ENCODE results near the gene C6orf163. TPM values are rescaled to one million over a fixed set of nuclear protein-coding genes. Genes with fewer than 3 reads are reported as not detected.

Gene C6orf163
- total and polyA plus RNA-seq, 2 donors (not counting 1 experiment from before 2014, with no cell fraction given) = 0.57 to 10.0 TPM

DNA sequence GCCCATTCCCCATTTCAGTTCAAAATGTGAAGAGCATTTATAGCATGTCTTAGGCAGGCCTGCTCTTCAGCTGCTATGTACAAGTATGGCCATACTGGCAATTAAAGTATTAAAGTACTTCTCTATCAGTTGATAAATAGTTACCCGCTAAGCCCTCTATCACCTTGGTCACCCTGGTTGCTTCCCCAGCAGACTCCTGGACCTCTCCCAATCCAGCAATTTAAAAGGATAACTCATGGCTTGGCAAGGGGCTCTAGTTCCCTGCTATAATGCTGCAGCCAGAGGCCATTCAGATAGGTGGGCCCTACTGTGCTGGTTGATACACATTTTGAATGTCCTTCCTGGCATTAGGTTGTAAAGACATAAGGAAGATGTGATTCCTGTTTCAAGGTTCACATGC lies 7.0 kb downstream of the C6orf163 start:
- ChIA-PET CTCF (no interaction called here), POLR2A (no interaction called here)
- no peak overlapping the region for H3K9ac ChIP-seq (ENCODE audit: low read length)
- Mint-ChIP-seq H3K4me3 (no peak overlapping the region), H3K9me3 (ENCODE audit: insufficient read depth) (no peaks in the 10 kb centered on the region), H3K27ac (no peak overlapping the region), H3K27me3 (no peaks in the 10 kb centered on the region), H3K4me1 (no peaks in the 10 kb centered on the region)
- H3K4me2 ChIP-seq (replicated peaks; ENCODE audit: low read depth, low read length, poor library complexity, severe bottlenecking) = no peak overlapping the region
- H3K27ac ChIP-seq (ENCODE audit: low read length in 2 of 2) = no peak overlapping the region
- no peaks in the 10 kb centered on the region for H3K4me1 ChIP-seq (ENCODE audit: control insufficient read depth in 2 of 2, insufficient read depth in 2 of 2, low read length in 2 of 2)
- no peaks in the 10 kb centered on the region for H4K20me1 ChIP-seq (ENCODE audit: control insufficient read depth, insufficient read depth, low read length, poor library complexity, severe bottlenecking)
- no peak overlapping the region for H2AFZ ChIP-seq (ENCODE audit: insufficient read depth, low read depth, low read length, poor library complexity, severe bottlenecking)
- H3K27me3 ChIP-seq (replicated peaks in 1 of 4; ENCODE audit: control extremely low read depth in 1 of 4, control insufficient read depth in 3 of 4, insufficient read depth in 4 of 4, low read length in 3 of 4) = no peaks in the 10 kb centered on the region
- DNase-seq (no peak), ATAC-seq (ENCODE audit: low read depth) (no peak)
- H3K9me3 ChIP-seq (ENCODE audit: control extremely low read depth in 1 of 3, control insufficient read depth in 2 of 3, insufficient read depth in 1 of 3, low read length in 2 of 3) = no peaks in the 10 kb centered on the region
- TF ChIP-seq EZH2 (IDR thresholded peaks at IDR 0.05; ENCODE audit: borderline replicate concordance, insufficient read depth, low read depth, low read length, poor library complexity, severe bottlenecking) = no peak
- TF ChIP-seq, protein P1, sequence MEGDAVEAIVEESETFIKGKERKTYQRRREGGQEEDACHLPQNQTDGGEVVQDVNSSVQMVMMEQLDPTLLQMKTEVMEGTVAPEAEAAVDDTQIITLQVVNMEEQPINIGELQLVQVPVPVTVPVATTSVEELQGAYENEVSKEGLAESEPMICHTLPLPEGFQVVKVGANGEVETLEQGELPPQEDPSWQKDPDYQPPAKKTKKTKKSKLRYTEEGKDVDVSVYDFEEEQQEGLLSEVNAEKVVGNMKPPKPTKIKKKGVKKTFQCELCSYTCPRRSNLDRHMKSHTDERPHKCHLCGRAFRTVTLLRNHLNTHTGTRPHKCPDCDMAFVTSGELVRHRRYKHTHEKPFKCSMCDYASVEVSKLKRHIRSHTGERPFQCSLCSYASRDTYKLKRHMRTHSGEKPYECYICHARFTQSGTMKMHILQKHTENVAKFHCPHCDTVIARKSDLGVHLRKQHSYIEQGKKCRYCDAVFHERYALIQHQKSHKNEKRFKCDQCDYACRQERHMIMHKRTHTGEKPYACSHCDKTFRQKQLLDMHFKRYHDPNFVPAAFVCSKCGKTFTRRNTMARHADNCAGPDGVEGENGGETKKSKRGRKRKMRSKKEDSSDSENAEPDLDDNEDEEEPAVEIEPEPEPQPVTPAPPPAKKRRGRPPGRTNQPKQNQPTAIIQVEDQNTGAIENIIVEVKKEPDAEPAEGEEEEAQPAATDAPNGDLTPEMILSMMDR (IDR thresholded peaks at IDR 0.05) = no peak
- no peaks in the 10 kb centered on the region for H3K36me3 ChIP-seq (replicated peaks in 1 of 2; ENCODE audit: control extremely low read depth in 1 of 2, control insufficient read depth in 1 of 2, extremely low read depth in 1 of 2, insufficient read depth in 2 of 2, low read length in 1 of 2)
- intact Hi-C loops (cut with micrococcal nuclease) = no loop called here
- no peaks in the 10 kb centered on the region for H3K79me2 ChIP-seq (ENCODE audit: control insufficient read depth, insufficient read depth, low read length)
- H3K4me3 ChIP-seq (ENCODE audit: control extremely low read depth in 1 of 5, extremely low read depth in 1 of 5, insufficient read depth in 1 of 5, low read depth in 2 of 5, low read length in 4 of 5) = no peak overlapping the region
- WGBS (ENCODE audit: insufficient coverage) = 100% methylated on average over 1 of the region's 1 CpG

DNA sequence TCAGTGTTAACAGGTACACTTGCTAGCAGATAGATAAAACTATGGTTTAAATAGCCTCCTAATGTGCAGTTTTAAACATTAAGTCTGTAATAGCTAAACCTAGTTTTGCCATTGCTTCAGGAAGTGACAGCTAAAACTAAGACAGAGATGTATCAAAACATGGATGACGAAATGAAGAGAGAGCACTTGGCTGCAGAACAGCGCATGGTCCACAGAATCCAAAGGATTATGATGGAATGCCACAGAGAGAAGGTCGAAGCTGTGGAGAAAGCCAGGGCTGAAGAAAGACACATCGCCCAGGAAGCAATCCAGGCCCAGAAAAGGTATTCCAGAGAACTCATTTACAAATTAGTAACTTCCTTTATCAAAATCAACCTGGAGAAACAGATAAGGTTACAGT lies 11.6 kb downstream of the C6orf163 start:
- Histone ChIP-seq H3K36me3 (replicated peaks in 1 of 2; ENCODE audit: control extremely low read depth in 1 of 2, control insufficient read depth in 1 of 2, extremely low read depth in 1 of 2, insufficient read depth in 2 of 2, low read length in 1 of 2) (peaks cover 0 to 2% of the 10 kb centered on the region in 2 experiments), H3K4me3 (ENCODE audit: control extremely low read depth in 1 of 5, extremely low read depth in 1 of 5, insufficient read depth in 1 of 5, low read depth in 2 of 5, low read length in 4 of 5) (no peak overlapping the region), H3K9ac (ENCODE audit: low read length) (no peak overlapping the region), H3K4me2 (replicated peaks; ENCODE audit: low read depth, low read length, poor library complexity, severe bottlenecking) (no peak overlapping the region), H3K9me3 (ENCODE audit: control extremely low read depth in 1 of 3, control insufficient read depth in 2 of 3, insufficient read depth in 1 of 3, low read length in 2 of 3) (no peaks in the 10 kb centered on the region), H2AFZ (ENCODE audit: insufficient read depth, low read depth, low read length, poor library complexity, severe bottlenecking) (no peak overlapping the region), H3K4me1 (ENCODE audit: control insufficient read depth in 2 of 2, insufficient read depth in 2 of 2, low read length in 2 of 2) (no peaks in the 10 kb centered on the region), H3K27me3 (replicated peaks in 1 of 4; ENCODE audit: control extremely low read depth in 1 of 4, control insufficient read depth in 3 of 4, insufficient read depth in 4 of 4, low read length in 3 of 4) (no peaks in the 10 kb centered on the region), H3K27ac (ENCODE audit: low read length in 2 of 2) (no peak overlapping the region), H4K20me1 (ENCODE audit: control insufficient read depth, insufficient read depth, low read length, poor library complexity, severe bottlenecking) (no peaks in the 10 kb centered on the region), H3K79me2 (ENCODE audit: control insufficient read depth, insufficient read depth, low read length) (no peaks in the 10 kb centered on the region)
- CTCF ChIA-PET = no interaction called here
- Mint-ChIP-seq H3K27me3 (no peaks in the 10 kb centered on the region), H3K27ac (no peak overlapping the region), H3K4me3 (no peak overlapping the region), H3K4me1 (no peaks in the 10 kb centered on the region), H3K9me3 (ENCODE audit: insufficient read depth) (no peaks in the 10 kb centered on the region)
- TF ChIP-seq, protein P1 (IDR thresholded peaks at IDR 0.05) = no peak
- no peak for TF ChIP-seq EZH2 (IDR thresholded peaks at IDR 0.05; ENCODE audit: borderline replicate concordance, insufficient read depth, low read depth, low read length, poor library complexity, severe bottlenecking)
- POLR2A ChIA-PET = no interaction called here
- intact Hi-C loops (cut with micrococcal nuclease) = no loop called here
- WGBS (ENCODE audit: insufficient coverage) = 91% methylated on average over 2 of the region's 4 CpGs
- DNase-seq = no peak
- ATAC-seq (ENCODE audit: low read depth) = no peak

All from B cell (primary cell).